HEK293 (cell line): Measurements from ENCODE around the gene NSFL1C.

Experiments used
- GLIS2 ChIP-seq: fragments of 450-650 bp; formaldehyde crosslinking; IDR thresholded peaks from 2 replicates; pipeline ENCODE4 v1.5.1; 2016; ENCODE audit warnings: missing biosample characterization, missing genetic modification characterization
- HOXC10 ChIP-seq: sonication (generic); formaldehyde crosslinking; IDR thresholded peaks from 2 replicates; pipeline ENCODE4 v1.8.1; 2023; ENCODE audit warnings: mild to moderate bottlenecking, missing genetic modification reagents
- HOXD13 ChIP-seq: sonication (generic); formaldehyde crosslinking; IDR thresholded peaks from 2 replicates; pipeline ENCODE4 v1.8.0; 2022; ENCODE audit warnings: missing genetic modification reagents, borderline replicate concordance
- MEIS1 ChIP-seq: sonication (generic); formaldehyde crosslinking; IDR thresholded peaks from 2 replicates; pipeline ENCODE4 v1.8.1; 2022; ENCODE audit warnings: missing genetic modification reagents, mild to moderate bottlenecking, borderline replicate concordance
- SP7 ChIP-seq: fragments of 450-650 bp; formaldehyde crosslinking; IDR thresholded peaks from 2 replicates; pipeline ENCODE4 v1.5.1; 2016; ENCODE audit warnings: missing biosample characterization, missing genetic modification characterization
- YY1 ChIP-seq: fragments of 450-650 bp; formaldehyde crosslinking; IDR thresholded peaks from 2 replicates; pipeline ENCODE4 v1.5.1; 2018; ENCODE audit warnings: missing biosample characterization, missing genetic modification characterization
- ZBTB49 ChIP-seq: fragments of 450-650 bp; formaldehyde crosslinking; IDR thresholded peaks from 2 replicates; pipeline ENCODE4 v1.5.1; 2016; ENCODE audit warnings: missing biosample characterization, missing genetic modification characterization, low read depth
- ZBTB8A ChIP-seq: fragments of 450-650 bp; formaldehyde crosslinking; IDR thresholded peaks from 2 replicates; pipeline ENCODE4 v1.5.1; 2016; ENCODE audit warnings: missing biosample characterization, missing genetic modification characterization
- ZFHX2 ChIP-seq: fragments of 450-650 bp; formaldehyde crosslinking; conservative IDR thresholded peaks from 2 replicates; pipeline ENCODE4 v1.5.1; 2016; ENCODE audit warnings: missing biosample characterization, missing genetic modification characterization
- ZFP37 ChIP-seq: fragments of 450-650 bp; formaldehyde crosslinking; IDR thresholded peaks from 2 replicates; pipeline ENCODE4 v1.5.1; 2016; ENCODE audit warnings: missing biosample characterization, missing genetic modification characterization
- ZFP41 ChIP-seq: fragments of 450-650 bp; formaldehyde crosslinking; IDR thresholded peaks from 2 replicates; pipeline ENCODE4 v1.5.1; 2016; ENCODE audit warnings: missing biosample characterization, missing genetic modification characterization, borderline replicate concordance
- ZFP69B ChIP-seq: fragments of 450-650 bp; formaldehyde crosslinking; IDR thresholded peaks from 2 replicates; pipeline ENCODE4 v1.5.1; 2016; ENCODE audit warnings: missing biosample characterization, missing genetic modification characterization
- ZNF114 ChIP-seq: fragments of 450-650 bp; formaldehyde crosslinking; IDR thresholded peaks from 2 replicates; pipeline ENCODE4 v1.5.0; 2017; ENCODE audit warnings: missing biosample characterization, missing genetic modification characterization
- ZNF138 ChIP-seq: fragments of 450-650 bp; formaldehyde crosslinking; IDR thresholded peaks from 2 replicates; pipeline ENCODE4 v1.5.1; 2016; ENCODE audit warnings: missing biosample characterization, missing genetic modification characterization, borderline replicate concordance
- ZNF184 ChIP-seq: fragments of 450-650 bp; IDR thresholded peaks from 2 replicates; pipeline ENCODE4 v1.5.1; 2018; ENCODE audit warnings: missing biosample characterization, mild to moderate bottlenecking, missing genetic modification characterization
- ZNF221 ChIP-seq: fragments of 450-650 bp; formaldehyde crosslinking; IDR thresholded peaks from 2 replicates; pipeline ENCODE4 v1.5.1; 2017; ENCODE audit warnings: missing biosample characterization, missing genetic modification characterization, borderline replicate concordance
- ZNF223 ChIP-seq: fragments of 450-650 bp; formaldehyde crosslinking; IDR thresholded peaks from 2 replicates; pipeline ENCODE4 v1.5.1; 2016; ENCODE audit warnings: missing biosample characterization, missing genetic modification characterization
- ZNF23 ChIP-seq: fragments of 450-650 bp; formaldehyde crosslinking; IDR thresholded peaks from 2 replicates; pipeline ENCODE4 v1.5.1; 2016; ENCODE audit warnings: missing biosample characterization, missing genetic modification characterization, borderline replicate concordance
- ZNF266 ChIP-seq: fragments of 450-650 bp; formaldehyde crosslinking; IDR thresholded peaks from 2 replicates; pipeline ENCODE4 v1.5.1; 2016; ENCODE audit warnings: missing biosample characterization, missing genetic modification characterization, low read depth
- ZNF302 ChIP-seq: fragments of 450-650 bp; formaldehyde crosslinking; IDR thresholded peaks from 2 replicates; pipeline ENCODE4 v1.5.1; 2016; ENCODE audit warnings: missing biosample characterization, missing genetic modification characterization, low read depth
- ZNF311 ChIP-seq: fragments of 450-650 bp; formaldehyde crosslinking; IDR thresholded peaks from 2 replicates; pipeline ENCODE4 v1.5.1; 2017; ENCODE audit warnings: missing biosample characterization, missing genetic modification characterization, borderline replicate concordance
- ZNF335 ChIP-seq: fragments of 450-650 bp; formaldehyde crosslinking; conservative IDR thresholded peaks from 2 replicates; pipeline ENCODE4 v1.5.1; 2016; ENCODE audit warnings: missing biosample characterization, missing genetic modification characterization
- ZNF350 ChIP-seq: fragments of 450-650 bp; formaldehyde crosslinking; IDR thresholded peaks from 2 replicates; pipeline ENCODE4 v1.5.0; 2017; ENCODE audit warnings: missing biosample characterization, mild to moderate bottlenecking, missing genetic modification characterization
- ZNF354C ChIP-seq: fragments of 450-650 bp; formaldehyde crosslinking; IDR thresholded peaks from 2 replicates; pipeline ENCODE4 v1.5.1; 2016; ENCODE audit warnings: missing biosample characterization, missing genetic modification characterization, low read depth, borderline replicate concordance
- ZNF366 ChIP-seq: fragments of 450-650 bp; formaldehyde crosslinking; conservative IDR thresholded peaks from 2 replicates; pipeline ENCODE4 v1.5.1; 2016; ENCODE audit warnings: missing biosample characterization, missing genetic modification characterization
- ZNF391 ChIP-seq: fragments of 450-650 bp; formaldehyde crosslinking; IDR thresholded peaks from 2 replicates; pipeline ENCODE4 v1.5.1; 2016; ENCODE audit warnings: low read depth, missing biosample characterization, missing genetic modification characterization, borderline replicate concordance
- ZNF416 ChIP-seq: fragments of 450-650 bp; formaldehyde crosslinking; IDR thresholded peaks from 2 replicates; pipeline ENCODE4 v1.5.1; 2016; ENCODE audit warnings: missing biosample characterization, missing genetic modification characterization
- ZNF426 ChIP-seq: fragments of 450-650 bp; formaldehyde crosslinking; IDR thresholded peaks from 2 replicates; pipeline ENCODE4 v1.5.1; 2017; ENCODE audit warnings: missing biosample characterization, missing genetic modification characterization, mild to moderate bottlenecking, inconsistent platforms, moderate library complexity
- ZNF433 ChIP-seq: fragments of 450-650 bp; formaldehyde crosslinking; IDR thresholded peaks from 2 replicates; pipeline ENCODE4 v1.5.1; 2016; ENCODE audit warnings: missing biosample characterization, missing genetic modification characterization, low read depth
- ZNF521 ChIP-seq: fragments of 450-650 bp; formaldehyde crosslinking; IDR thresholded peaks from 2 replicates; pipeline ENCODE4 v1.5.1; 2017; ENCODE audit warnings: missing biosample characterization, mild to moderate bottlenecking, missing genetic modification characterization
- ZNF530 ChIP-seq: fragments of 450-650 bp; formaldehyde crosslinking; IDR thresholded peaks from 2 replicates; pipeline ENCODE4 v1.5.1; 2016; ENCODE audit warnings: low read depth, missing biosample characterization, missing genetic modification characterization
- ZNF548 ChIP-seq: fragments of 450-650 bp; formaldehyde crosslinking; IDR thresholded peaks from 2 replicates; pipeline ENCODE4 v1.5.1; 2016; ENCODE audit warnings: missing biosample characterization, missing genetic modification characterization
- ZNF747 ChIP-seq: fragments of 450-650 bp; formaldehyde crosslinking; IDR thresholded peaks from 2 replicates; pipeline ENCODE4 v1.5.1; 2016; ENCODE audit warnings: missing biosample characterization, missing genetic modification characterization
- ZNF837 ChIP-seq: fragments of 450-650 bp; formaldehyde crosslinking; IDR thresholded peaks from 2 replicates; pipeline ENCODE4 v1.5.1; 2016; ENCODE audit warnings: missing biosample characterization, missing genetic modification characterization
- ZNF843 ChIP-seq: fragments of 450-650 bp; formaldehyde crosslinking; IDR thresholded peaks from 2 replicates; pipeline ENCODE4 v1.5.1; 2016; ENCODE audit warnings: missing biosample characterization, missing genetic modification characterization
- TF ChIP-seq, protein P1 (sequence below): fragments of 450-650 bp; formaldehyde crosslinking; IDR thresholded peaks from 2 replicates; pipeline ENCODE4 v1.5.1; 2017; ENCODE audit warnings: missing biosample characterization, missing genetic modification characterization
- TF ChIP-seq, protein P2 (sequence below): sonication (generic); formaldehyde crosslinking; IDR thresholded peaks from 2 replicates; pipeline ENCODE4 v1.8.1; 2022; ENCODE audit warnings: mild to moderate bottlenecking, moderate library complexity, missing genetic modification reagents

The NSFL1C gene

DNA sequence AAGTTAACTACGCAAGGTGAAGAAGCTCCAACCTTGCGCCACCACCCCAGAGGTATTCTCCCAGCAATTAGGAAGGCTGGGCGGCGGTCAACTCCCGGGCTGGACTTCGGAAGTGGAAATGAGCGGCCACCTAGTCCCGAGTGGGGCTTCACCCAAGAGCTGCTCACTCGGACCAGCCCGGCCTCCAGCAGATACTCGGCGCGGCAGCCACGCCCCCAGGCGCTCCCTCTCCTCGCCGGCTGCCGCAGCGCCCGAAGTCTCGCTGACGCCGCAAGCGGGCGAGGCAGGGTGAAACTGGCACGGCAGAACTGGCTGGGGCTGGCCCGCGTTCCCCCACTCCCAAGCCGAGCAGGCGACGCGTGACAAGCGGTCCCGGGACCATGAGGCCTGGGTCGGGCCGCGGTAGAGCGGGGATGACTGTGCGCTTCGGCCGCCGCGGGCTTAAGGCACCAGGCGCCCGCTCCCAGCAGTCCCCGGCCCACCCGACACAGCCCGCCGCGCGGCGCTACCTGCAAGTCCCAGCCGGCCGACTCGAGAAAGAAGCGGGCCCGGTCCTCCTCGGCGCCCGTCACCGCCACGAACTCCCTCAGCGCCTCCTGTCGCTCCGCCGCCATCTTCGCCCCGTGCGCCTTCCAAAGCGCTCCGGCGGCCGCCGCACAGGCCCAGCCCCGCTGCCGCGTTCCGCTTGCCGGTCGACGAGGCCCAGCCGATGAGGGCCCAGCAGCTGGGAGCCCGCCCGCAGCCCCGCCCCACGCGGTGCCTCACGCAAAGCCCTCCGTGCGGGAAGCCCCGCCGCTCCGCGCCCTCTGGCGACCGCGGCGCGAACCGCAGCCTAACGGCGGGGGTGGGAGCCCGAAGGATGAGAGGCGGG lies at the start of gene NSFL1C (continued):
- peak; percentile 76; the same call in 1 of the 2 replicates for TF ChIP-seq ZNF391 (tag by site-specific recombination)
- TF ChIP-seq ZFP41, result no peak
- TF ChIP-seq, protein P1, sequence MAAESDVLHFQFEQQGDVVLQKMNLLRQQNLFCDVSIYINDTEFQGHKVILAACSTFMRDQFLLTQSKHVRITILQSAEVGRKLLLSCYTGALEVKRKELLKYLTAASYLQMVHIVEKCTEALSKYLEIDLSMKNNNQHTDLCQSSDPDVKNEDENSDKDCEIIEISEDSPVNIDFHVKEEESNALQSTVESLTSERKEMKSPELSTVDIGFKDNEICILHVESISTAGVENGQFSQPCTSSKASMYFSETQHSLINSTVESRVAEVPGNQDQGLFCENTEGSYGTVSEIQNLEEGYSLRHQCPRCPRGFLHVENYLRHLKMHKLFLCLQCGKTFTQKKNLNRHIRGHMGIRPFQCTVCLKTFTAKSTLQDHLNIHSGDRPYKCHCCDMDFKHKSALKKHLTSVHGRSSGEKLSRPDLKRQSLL, result peak; percentile 71; the same call in 1 of the 2 replicates
- TF ChIP-seq ZBTB8A (tag by site-specific recombination), result peak; percentile 75
- TF ChIP-seq ZFHX2 (tag by site-specific recombination), result peak; percentile 77
- TF ChIP-seq, protein P2, sequence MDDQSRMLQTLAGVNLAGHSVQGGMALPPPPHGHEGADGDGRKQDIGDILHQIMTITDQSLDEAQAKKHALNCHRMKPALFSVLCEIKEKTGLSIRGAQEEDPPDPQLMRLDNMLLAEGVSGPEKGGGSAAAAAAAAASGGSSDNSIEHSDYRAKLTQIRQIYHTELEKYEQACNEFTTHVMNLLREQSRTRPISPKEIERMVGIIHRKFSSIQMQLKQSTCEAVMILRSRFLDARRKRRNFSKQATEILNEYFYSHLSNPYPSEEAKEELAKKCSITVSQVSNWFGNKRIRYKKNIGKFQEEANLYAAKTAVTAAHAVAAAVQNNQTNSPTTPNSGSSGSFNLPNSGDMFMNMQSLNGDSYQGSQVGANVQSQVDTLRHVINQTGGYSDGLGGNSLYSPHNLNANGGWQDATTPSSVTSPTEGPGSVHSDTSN (CRISPR knock-in tag), result no peak
- peak; percentile 46; the same call in 1 of the 2 replicates for TF ChIP-seq ZFP69B
- TF ChIP-seq ZNF843 (tag by site-specific recombination), result no peak; the same call in 1 of the 2 replicates
- no peak for TF ChIP-seq HOXC10 (CRISPR knock-in tag)
- TF ChIP-seq ZNF302, result no peak
- peak; percentile 99 for TF ChIP-seq YY1 (tag by site-specific recombination)
- TF ChIP-seq ZNF311 (tag by site-specific recombination), result no peak
- TF ChIP-seq ZBTB49 (tag by site-specific recombination), result no peak
- peak; percentile 86; the same call in 1 of the 2 replicates for TF ChIP-seq ZNF184 (tag by site-specific recombination)
- no peak for TF ChIP-seq ZNF138 (tag by site-specific recombination)
- TF ChIP-seq ZNF521, result no peak
- no peak for TF ChIP-seq ZNF114 (tag by site-specific recombination)
- peak; percentile 90 for TF ChIP-seq ZNF350
- peak; percentile 64 for TF ChIP-seq SP7 (tag by site-specific recombination)
- no peak for TF ChIP-seq ZNF548 (tag by site-specific recombination)
- no peak for TF ChIP-seq ZNF366 (tag by site-specific recombination)
- TF ChIP-seq ZNF221 (tag by site-specific recombination), result no peak
- no peak for TF ChIP-seq ZNF433
- no peak for TF ChIP-seq ZNF354C (tag by site-specific recombination)
- no peak for TF ChIP-seq ZNF426
- peak; percentile 48 for TF ChIP-seq GLIS2 (tag by site-specific recombination)
- TF ChIP-seq ZNF335, result peak; percentile 87
- no peak for TF ChIP-seq MEIS1
- no peak for TF ChIP-seq ZNF416 (tag by site-specific recombination)
- TF ChIP-seq HOXD13 (CRISPR knock-in tag), result no peak
- peak; percentile 58; the same call in 1 of the 2 replicates for TF ChIP-seq ZFP37
- no peak for TF ChIP-seq ZNF747
- no peak for TF ChIP-seq ZNF23 (tag by site-specific recombination)
- TF ChIP-seq ZNF266 (tag by site-specific recombination), result no peak
- no peak for TF ChIP-seq ZNF223 (tag by site-specific recombination)
- no peak for TF ChIP-seq ZNF837 (tag by site-specific recombination)
- no peak for TF ChIP-seq ZNF530
